Measurements from ENCODE around the gene ZBTB7B.
"Not testable (repeated sequence)": the region's sequence is repeated elsewhere in the genome, so short reads cannot be mapped to it uniquely, and the experiment has no call there.

Gene ZBTB7B

GRCh38 chr1:154989195-154989860, 13.3 kb upstream of the ZBTB7B start:
- Histone ChIP-seq H3K9me3 (replicated peaks in 1 of 11) (no peaks in the 10 kb centered on the region), H3K27ac (no peak overlapping the region), H3K4me3 (no peak overlapping the region), H3K36me3 (peaks cover 49 to 78% (median 59%) of the 10 kb centered on the region in 11 experiments), H3K9ac (peak overlapping the region in 5 of 11 experiments; percentile 10 to 60 (median 39); a peak in 7 of 22 replicates), H3K4me2 (peak overlapping the region in 2 of 11 experiments; percentile 7 to 19; a peak in 3 of 22 replicates), H3K4me1 (peaks cover 34 to 68% (median 52%) of the 10 kb centered on the region in 10 experiments), H4K20me1 (peaks cover 0 to 52% (median 39%) of the 10 kb centered on the region in 11 experiments; a peak in 18 of 22 replicates), H3K27me3 (no peaks in the 10 kb centered on the region)
- no peak for TF ChIP-seq Cebpa-rat (IDR thresholded peaks at IDR 0.05)

- Histone ChIP-seq H4K20me1 (peaks cover 0 to 52% (median 39%) of the 10 kb centered on the region in 11 experiments; a peak in 18 of 22 replicates), H3K4me2 (no peak overlapping the region), H3K27ac (no peak overlapping the region), H3K9ac (peak overlapping the region in 1 of 11 experiments; percentile 31; a peak in 1 of 22 replicates), H3K27me3 (no peaks in the 10 kb centered on the region), H3K36me3 (peaks cover 49 to 72% (median 59%) of the 10 kb centered on the region in 11 experiments), H3K4me1 (peaks cover 34 to 68% (median 51%) of the 10 kb centered on the region in 10 experiments), H3K9me3 (replicated peaks in 1 of 11) (no peaks in the 10 kb centered on the region), H3K4me3 (no peak overlapping the region)
- no peak for TF ChIP-seq Cebpa-rat (IDR thresholded peaks at IDR 0.05)
Observed at GRCh38 chr1:154990276-154990675, 12.3 kb upstream of the ZBTB7B start.

GRCh38 chr1:154992721-154993571, 9.7 kb upstream of the ZBTB7B start:
- H3K9ac ChIP-seq, result peak overlapping the region in 5 of 11 experiments; percentile 18 to 44 (median 23); a peak in 6 of 22 replicates
- H4K20me1 ChIP-seq, result peaks cover 0 to 35% (median 29%) of the 10 kb centered on the region in 11 experiments; a peak in 18 of 22 replicates
- TF ChIP-seq Cebpa-rat (IDR thresholded peaks at IDR 0.05), result no peak
- H3K9me3 ChIP-seq (replicated peaks in 1 of 11), result no peaks in the 10 kb centered on the region
- no peak overlapping the region for H3K4me3 ChIP-seq
- H3K4me1 ChIP-seq, result peaks cover 51 to 77% (median 68%) of the 10 kb centered on the region in 10 experiments
- peak overlapping the region in 5 of 11 experiments; percentile 20 to 48 (median 37); a peak in 9 of 22 replicates for H3K27ac ChIP-seq
- H3K27me3 ChIP-seq, result no peaks in the 10 kb centered on the region
- H3K36me3 ChIP-seq, result peaks cover 30 to 48% (median 38%) of the 10 kb centered on the region in 11 experiments
- H3K4me2 ChIP-seq, result peak overlapping the region; percentile 18 to 100 (median 50); a peak in 18 of 22 replicates

GRCh38 chr1:154993572-154994268, 8.9 kb upstream of the ZBTB7B start, which contains the start of gene LENEP:
Gene LENEP (plus strand): TSS chr1:154993586. CDS start chr1:154993608, 22 bp downstream.
- peaks cover 22 to 40% (median 30%) of the 10 kb centered on the region in 11 experiments for H3K36me3 ChIP-seq

GRCh38 chr1:154994269-154994587, 8.4 kb upstream of the ZBTB7B start:
- H3K27ac ChIP-seq, result peak overlapping the region in 6 of 11 experiments; percentile 6 to 48 (median 30); a peak in 10 of 22 replicates

More at GRCh38 chr1:154993572-154994268, 8.9 kb upstream of the ZBTB7B start, which contains the start of gene LENEP:
- Histone ChIP-seq H4K20me1 (peaks cover 0 to 28% (median 21%) of the 10 kb centered on the region in 11 experiments; a peak in 18 of 22 replicates), H3K4me2 (peak within 1 kb of the TSS; percentile 42 to 100 (median 59)), H3K27me3 (no peaks in the 10 kb centered on the region), H3K4me3 (no peak within 1 kb of the TSS), H3K27ac (peak within 1 kb of the TSS in 7 of 11 experiments; percentile 20 to 48 (median 33); a peak in 13 of 22 replicates), H3K9me3 (replicated peaks in 1 of 11) (no peaks in the 10 kb centered on the region), H3K4me1 (peaks cover 56 to 76% (median 67%) of the 10 kb centered on the region in 10 experiments), H3K9ac (peak within 1 kb of the TSS in 6 of 11 experiments; percentile 3 to 44 (median 22); a peak in 7 of 22 replicates)
- TF ChIP-seq Cebpa-rat (IDR thresholded peaks at IDR 0.05), result no peak

GRCh38 chr1:154994591-154994990, 8.0 kb upstream of the ZBTB7B start:
- peak overlapping the region in 7 of 11 experiments; percentile 6 to 48 (median 33); a peak in 10 of 22 replicates for H3K27ac ChIP-seq
- H3K36me3 ChIP-seq, result peaks cover 13 to 32% (median 22%) of the 10 kb centered on the region in 11 experiments
- H3K4me3 ChIP-seq, result no peak overlapping the region
- peak overlapping the region; percentile 42 to 100 (median 59) for H3K4me2 ChIP-seq
- peak overlapping the region in 4 of 11 experiments; percentile 3 to 24 (median 6); a peak in 1 of 22 replicates for H3K9ac ChIP-seq
- no peak for TF ChIP-seq Cebpa-rat (IDR thresholded peaks at IDR 0.05)
- peaks cover 60 to 76% (median 70%) of the 10 kb centered on the region in 10 experiments for H3K4me1 ChIP-seq
- H3K9me3 ChIP-seq (replicated peaks in 1 of 11), result no peaks in the 10 kb centered on the region
- H4K20me1 ChIP-seq, result peaks cover 0 to 19% (median 12%) of the 10 kb centered on the region in 11 experiments; a peak in 17 of 22 replicates
- no peaks in the 10 kb centered on the region for H3K27me3 ChIP-seq

More at GRCh38 chr1:154994269-154994587, 8.4 kb upstream of the ZBTB7B start:
- peaks cover 0 to 23% (median 16%) of the 10 kb centered on the region in 11 experiments; a peak in 18 of 22 replicates for H4K20me1 ChIP-seq
- H3K4me2 ChIP-seq, result peak overlapping the region; percentile 42 to 100 (median 59)
- no peak for TF ChIP-seq Cebpa-rat (IDR thresholded peaks at IDR 0.05)
- peaks cover 57 to 76% (median 69%) of the 10 kb centered on the region in 10 experiments for H3K4me1 ChIP-seq
- peak overlapping the region in 3 of 11 experiments; percentile 3 to 10 (median 3); a peak in 1 of 22 replicates for H3K9ac ChIP-seq
- H3K36me3 ChIP-seq, result peaks cover 17 to 35% (median 25%) of the 10 kb centered on the region in 11 experiments
- no peaks in the 10 kb centered on the region for H3K27me3 ChIP-seq
- H3K4me3 ChIP-seq, result no peak overlapping the region
- no peaks in the 10 kb centered on the region for H3K9me3 ChIP-seq (replicated peaks in 1 of 11)

- not testable (repeated sequence) for H3K4me3 ChIP-seq; H3K9me3 ChIP-seq (replicated peaks in 1 of 11); H3K27me3 ChIP-seq
- 0 out of 22 replicates have a peak overlapping the region, but pooled peaks of 2 of the 11 experiments have one; percentile 3 to 24 for H3K9ac ChIP-seq
- H4K20me1 ChIP-seq, result peaks cover 0 to 10% (median 4%) of the 10 kb centered on the region in 11 experiments; a peak in 9 of 22 replicates
- peaks cover 5 to 23% (median 13%) of the 10 kb centered on the region in 11 experiments for H3K36me3 ChIP-seq
- H3K4me1 ChIP-seq, result peaks cover 67 to 81% (median 77%) of the 10 kb centered on the region in 10 experiments
- peak overlapping the region; percentile 42 to 100 (median 59); a peak in 20 of 22 replicates for H3K4me2 ChIP-seq
- peak overlapping the region in 6 of 11 experiments; percentile 6 to 48 (median 30); a peak in 6 of 22 replicates for H3K27ac ChIP-seq
Observed at GRCh38 chr1:154995301-154995983, 7.2 kb upstream of the ZBTB7B start.
